GM15510 (cell line): Measurements from ENCODE around the gene PEAK3.

ENCODE experiments used
- POLR2A ChIP-seq: IDR thresholded peaks from 3 replicates; pipeline ENCODE4 v1.6.1; 2011; ENCODE audit warnings: borderline replicate concordance; ENCODE audit not compliant: insufficient read length; ENCODE audit errors: extremely low read depth

Gene PEAK3

GRCh38 chr19:2237051-2237868 lies 44.7 kb downstream of the PEAK3 start:
- TF ChIP-seq POLR2A, result no peak

DNA sequence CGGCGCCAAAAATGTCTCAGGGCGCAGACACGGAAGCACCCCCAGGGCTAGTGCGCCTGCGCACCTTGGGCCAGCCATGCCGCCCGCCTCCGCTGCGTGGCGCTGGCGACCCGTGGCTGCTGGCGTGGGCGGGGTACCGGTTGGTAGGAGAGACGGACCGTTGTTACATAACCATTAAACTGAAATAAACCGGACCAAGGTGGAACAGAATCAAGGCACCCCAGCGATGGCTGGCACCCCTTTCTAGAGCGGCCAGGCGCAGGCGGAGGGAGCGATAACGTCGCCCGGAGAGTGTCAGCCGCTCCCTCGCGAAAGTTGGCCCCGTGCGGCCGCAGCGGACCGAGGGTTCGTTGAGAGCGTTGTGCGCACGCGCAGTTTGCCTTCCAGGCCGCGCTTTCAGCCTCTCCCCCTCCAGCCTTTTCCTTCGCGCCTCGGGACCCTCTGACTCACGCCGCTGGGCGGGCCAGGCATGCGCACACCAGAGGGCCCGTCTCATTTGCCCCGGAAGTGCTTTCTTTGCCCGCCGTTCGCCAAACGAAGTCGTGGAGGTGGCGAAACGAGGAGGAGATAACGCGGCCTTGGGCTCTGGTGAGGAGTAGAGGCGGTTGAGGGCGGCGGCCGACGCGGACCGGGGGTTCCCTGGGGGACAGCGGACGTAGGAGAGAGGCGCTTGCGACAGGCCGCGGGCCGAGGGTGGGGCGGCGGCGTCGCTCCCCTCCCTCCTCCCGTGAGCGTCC lies 45.5 kb downstream of the PEAK3 start, which contains the start of the genes PLEKHJ1 and SF3A2:
Gene PLEKHJ1 (minus strand): TSS at position 16 of the 737 bp plus-strand sequence. CDS start 81 bp downstream, outside the sequence.
Gene SF3A2 (plus strand): TSS at position 511 of the 737 bp plus-strand sequence. CDS start 6,595 bp downstream, outside the sequence.
- TF ChIP-seq POLR2A, result peak; percentile 72

- peak; percentile 80 for TF ChIP-seq POLR2A
These were observed 46.0 kb downstream of the PEAK3 start for GRCh38 chr19:2236064-2236313.

DNA sequence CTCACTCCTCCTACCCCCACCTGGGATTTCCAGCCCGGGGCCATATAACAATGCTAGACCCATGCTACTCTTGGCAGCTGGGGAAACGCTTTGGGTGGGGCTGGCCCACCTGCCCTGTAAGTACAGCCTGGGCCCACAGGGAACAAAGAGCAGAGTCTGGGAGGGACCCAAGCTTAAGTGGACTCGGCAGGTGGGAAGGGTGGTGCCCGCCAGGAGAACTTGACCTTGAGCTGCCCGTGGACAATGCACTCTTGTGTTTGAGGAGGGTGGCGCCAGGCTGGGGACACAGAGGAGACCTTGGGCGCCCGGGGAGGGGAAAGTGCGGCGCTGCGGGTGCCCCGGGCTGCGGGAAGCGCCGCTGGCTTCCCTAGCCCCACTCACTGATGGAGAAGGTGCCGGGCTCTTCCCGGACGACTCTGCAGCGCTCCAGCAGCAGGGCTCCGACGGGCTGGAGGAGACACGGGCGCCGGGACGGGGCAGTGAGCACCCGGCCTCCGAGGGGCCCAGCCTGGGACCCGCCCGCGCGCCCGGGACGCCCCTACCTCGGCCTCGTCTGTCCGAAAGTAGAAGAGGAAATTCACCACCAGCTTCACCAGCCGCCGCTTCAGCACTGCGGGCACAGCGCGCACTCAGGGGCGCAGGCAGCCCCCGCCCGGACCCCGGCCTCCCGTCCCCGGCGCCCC lies 46.5 kb downstream of the PEAK3 start:
- TF ChIP-seq POLR2A, result no peak

DNA sequence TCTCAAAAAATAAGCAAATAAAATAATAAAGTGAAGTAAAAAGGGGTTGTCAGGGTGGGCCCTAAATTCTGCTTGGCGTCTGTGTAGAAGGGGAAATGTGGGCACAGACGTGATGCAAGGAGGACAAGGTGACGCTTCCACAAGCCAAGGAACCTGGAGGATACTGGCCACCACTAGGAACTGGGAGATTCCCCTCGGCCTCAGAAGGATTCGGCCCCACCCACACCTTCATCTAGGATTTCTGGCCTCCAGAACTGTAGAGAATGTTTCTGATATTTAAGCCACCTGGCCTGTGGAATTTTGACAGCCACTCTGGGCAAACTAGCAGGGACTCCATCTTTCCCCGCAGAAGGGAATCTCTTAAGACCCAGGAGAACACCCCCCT lies 47.0 kb downstream of the PEAK3 start:
- TF ChIP-seq POLR2A, result no peak

- no peak for TF ChIP-seq POLR2A
These were observed 48.2 kb downstream of the PEAK3 start for GRCh38 chr19:2233601-2234280.

DNA sequence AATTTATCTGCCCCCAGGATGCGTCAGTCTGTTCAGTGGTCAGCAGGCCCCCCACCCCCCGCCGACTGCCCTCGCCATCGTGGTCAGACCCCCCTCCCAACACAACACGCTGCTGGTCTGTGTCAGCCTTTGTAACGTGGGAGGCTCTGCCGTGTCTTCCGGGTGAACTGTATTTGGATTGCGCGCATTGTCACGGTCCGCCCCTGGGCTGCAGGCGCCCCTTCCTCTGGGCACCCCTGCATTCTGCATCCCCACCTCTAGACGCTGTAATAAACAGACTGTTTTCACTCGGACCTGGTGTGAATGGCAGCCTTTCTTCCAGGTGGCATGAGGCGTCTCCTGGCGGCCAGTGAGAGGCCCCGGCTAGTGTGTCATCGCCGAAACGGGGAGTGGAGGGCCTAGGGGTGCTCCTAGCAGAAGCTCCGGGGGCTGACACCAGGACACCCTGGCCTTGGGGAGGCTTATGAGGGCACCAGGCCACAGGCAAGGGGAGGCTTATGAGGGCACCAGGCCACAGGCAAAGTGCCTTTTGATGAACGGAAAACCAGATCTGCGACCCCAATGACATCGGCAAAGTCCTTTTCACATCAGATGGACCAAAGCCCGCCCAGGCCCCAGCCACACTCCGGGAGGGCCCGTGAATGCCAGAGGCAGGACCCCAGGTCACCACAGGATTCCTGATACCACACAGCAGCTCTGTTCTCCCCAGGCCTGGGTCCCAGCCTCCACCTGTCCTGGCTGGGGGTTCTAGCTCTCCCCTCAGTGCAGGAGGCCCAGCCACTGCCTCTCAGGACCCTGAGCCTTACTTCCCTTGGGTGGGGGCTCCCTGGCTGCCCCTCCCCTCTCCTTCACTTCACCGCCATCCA lies 49.5 kb downstream of the PEAK3 start:
- TF ChIP-seq POLR2A, result no peak

GRCh38 chr19:2231621-2232221 lies 50.3 kb downstream of the PEAK3 start:
- TF ChIP-seq POLR2A, result peak; percentile 17

DNA sequence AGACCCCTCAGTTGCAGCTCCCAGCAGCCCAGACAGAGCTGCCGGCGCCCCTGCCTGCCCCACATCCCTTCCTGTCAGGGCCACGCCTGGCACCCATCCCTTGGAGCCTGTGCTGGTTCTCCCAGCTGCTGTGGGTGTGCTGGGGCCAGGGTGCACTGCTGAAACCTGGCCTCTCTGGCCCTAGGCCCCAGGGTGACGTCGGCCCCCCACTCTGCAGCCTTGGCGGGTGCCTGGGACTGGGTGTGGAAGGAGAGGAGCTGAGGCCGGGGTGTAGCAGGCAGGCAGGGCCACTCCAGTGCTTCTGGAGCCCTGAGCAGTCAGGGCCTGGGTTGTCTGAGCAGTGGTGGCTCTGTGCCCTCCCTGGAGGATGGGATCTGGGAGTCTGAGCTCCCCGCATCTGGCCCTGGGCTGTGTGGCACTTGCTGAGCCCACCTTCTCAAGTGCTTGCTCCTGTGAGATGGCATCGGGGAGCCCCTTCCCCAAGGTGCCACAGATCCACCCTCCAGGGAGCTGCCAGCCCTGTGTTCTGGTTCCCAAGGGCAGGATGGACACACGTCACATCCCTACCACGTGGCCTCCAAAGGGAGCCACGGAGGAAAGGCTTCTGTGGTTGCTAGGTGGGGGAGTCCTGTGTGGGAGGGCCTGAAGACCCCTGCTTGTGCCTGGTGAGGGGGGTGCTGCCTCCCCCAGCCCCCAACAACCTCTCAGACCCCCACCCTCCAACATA lies 51.0 kb downstream of the PEAK3 start:
- no peak for TF ChIP-seq POLR2A

DNA sequence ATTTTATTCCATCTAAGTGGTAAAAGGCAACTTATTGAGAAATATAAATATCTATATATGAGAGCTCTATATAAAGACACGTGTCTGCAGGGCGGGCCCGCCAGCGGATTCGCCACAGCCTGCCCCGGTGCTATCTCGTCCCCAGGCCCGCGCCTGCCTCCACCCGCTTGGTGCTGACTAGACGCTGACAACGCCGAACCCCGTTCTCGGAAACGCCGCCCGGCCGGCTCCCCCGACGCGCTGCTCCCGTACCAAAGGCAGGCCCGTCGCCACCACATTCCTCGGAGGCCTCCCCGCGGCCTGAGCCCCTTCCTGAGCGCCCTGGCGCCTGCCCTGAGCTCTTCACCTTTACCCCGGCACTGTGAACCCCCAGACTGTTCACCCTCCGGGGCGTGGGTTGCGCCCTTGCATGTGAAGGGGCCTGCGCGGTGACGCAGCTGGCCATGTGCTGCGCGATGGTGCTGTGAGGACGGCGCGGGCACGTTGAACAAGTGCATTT lies 51.9 kb downstream of the PEAK3 start:
- TF ChIP-seq POLR2A, result no peak

DNA sequence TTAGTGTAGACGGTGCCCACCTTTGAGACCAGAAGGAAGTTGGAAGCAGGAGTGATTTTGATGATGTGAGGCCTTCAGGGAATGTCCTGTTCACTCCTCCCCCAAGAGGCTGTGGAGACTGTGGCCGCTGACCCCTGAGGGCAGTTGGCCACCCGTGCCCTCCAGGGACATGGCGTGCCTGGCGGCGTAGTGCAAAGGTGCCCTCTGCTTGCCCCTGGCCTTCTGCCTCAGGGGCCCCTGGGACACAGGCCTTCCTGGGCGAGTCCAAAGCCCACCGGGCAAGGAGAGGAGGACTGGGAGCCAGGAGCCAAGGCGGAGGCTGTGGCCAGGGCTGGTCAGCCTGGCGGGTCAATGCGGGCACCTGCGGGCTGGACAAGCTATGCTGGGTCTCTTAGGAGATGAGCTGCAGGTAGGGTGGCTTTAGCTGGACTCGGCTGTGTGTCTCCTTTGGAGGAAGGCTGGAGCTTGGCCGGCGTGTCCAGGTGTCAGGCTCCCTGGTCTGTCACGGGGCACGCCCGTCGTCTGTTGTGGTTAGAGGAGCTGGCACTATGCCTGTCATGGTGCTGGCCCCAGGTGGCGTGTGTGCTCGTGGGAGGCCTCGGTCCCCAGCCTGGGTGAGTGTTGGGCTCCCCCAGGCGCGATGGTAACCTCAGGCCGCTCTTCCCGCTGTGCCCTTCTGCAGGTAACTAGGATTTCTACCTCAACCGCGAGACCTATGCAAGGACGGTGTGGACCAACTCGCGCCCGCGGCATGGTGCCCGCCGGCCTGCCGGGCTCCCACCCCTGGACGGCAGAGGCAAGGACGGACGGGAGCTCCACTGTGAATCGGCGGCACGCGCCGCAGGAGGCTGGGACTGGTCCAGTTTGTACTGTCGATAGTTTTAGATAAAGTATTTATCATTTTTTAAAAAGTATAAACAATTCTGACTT lies 52.6 kb downstream of the PEAK3 start:
- no peak for TF ChIP-seq POLR2A
